GM19238 (cell line): ENCODE results near the gene OR4M1.
"Not testable (repeated sequence)": the region's sequence is repeated elsewhere in the genome, so short reads cannot be mapped to it uniquely, and the experiment has no call there.

Experiments used
- DNase-seq: peaks from one replicate; pipeline ENCODE4 v3.0.0; 2011; ENCODE audit warnings: low spot score; ENCODE audit not compliant: insufficient read length

OR4M1 gene, protein sequence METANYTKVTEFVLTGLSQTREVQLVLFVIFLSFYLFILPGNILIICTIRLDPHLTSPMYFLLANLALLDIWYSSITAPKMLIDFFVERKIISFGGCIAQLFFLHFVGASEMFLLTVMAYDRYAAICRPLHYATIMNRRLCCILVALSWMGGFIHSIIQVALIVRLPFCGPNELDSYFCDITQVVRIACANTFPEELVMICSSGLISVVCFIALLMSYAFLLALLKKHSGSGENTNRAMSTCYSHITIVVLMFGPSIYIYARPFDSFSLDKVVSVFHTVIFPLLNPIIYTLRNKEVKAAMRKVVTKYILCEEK

GRCh38 chr14:19773204-19773603 lies at the start of gene OR4M1:
Gene OR4M1 (plus strand): TSS chr14:19773504. CDS start chr14:19780323, 6,819 bp downstream.
- not testable (repeated sequence) for DNase-seq

DNA sequence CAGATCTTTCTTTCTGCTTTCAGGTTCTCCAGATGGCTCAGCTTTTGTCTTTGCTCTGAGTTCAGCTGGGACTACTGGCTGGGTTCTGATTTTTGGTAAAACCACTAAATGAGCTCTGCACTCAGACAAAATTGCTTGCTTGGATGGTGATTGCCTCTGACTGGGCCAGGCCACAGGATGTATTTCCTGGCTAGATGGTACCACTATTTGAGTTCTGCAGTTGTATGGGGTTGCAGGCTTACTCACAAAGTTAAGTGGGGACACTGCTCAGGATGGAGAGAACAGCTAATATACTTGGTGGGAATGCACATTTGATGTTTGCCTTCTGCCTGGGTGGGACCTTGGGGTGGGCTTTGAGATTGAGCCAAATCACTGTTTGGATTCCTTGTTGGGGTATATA lies 43.9 kb upstream of the OR4M1 start:
- DNase-seq, result no peak

DNA sequence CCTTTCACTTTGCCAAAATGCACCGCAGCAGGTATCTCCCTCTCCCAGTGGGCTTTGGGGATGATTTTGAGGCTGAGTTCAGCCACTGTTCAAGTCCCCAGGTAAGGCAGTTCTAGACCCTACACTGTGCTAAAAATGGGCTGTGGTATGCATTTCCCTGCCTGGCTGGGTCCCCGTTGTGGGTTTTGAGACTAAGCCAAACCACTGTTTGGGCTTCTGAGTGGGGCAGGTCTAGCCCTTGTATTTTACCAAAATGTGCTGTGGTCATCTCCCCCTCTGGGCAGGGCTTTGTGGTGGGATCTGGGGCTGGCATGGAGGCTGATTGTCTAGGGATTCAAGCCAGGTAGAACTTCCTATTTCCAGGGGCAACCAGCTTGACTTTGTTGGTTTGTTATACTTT lies 43.5 kb upstream of the OR4M1 start:
- DNase-seq, result no peak

- DNase-seq, result not testable (repeated sequence)
Observed at GRCh38 chr14:19733893-19734292, 39.4 kb upstream of the OR4M1 start.

- no peak for DNase-seq
Observed at GRCh38 chr14:19743256-19743655, 30.0 kb upstream of the OR4M1 start, which contains the start of gene OR4Q3. Gene OR4Q3 (plus strand): TSS chr14:19743571.

DNA sequence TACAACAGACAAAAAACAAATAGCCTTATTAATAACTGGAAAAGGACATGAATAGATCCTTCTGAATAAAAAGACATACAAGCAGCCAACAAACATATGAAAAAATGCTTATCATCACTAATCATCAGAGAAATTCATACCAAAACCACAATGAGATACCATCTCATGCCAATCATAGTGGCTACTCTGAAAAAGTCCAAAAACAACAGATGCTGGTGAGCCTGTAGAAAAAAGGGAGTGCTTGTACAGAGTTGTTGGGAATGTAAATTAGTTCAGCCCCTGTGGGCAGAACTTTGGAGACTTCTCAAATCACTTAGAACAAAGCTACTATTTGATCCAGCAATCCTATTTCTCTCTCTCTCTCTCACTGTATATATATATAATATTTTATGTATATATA lies 21.0 kb upstream of the OR4M1 start:
- DNase-seq, result not testable (repeated sequence)

- DNase-seq, result no peak
Observed at GRCh38 chr14:19754172-19754571, 19.1 kb upstream of the OR4M1 start.

GRCh38 chr14:19771491-19771890 lies 1.8 kb upstream of the OR4M1 start:
- not testable (repeated sequence) for DNase-seq

DNA sequence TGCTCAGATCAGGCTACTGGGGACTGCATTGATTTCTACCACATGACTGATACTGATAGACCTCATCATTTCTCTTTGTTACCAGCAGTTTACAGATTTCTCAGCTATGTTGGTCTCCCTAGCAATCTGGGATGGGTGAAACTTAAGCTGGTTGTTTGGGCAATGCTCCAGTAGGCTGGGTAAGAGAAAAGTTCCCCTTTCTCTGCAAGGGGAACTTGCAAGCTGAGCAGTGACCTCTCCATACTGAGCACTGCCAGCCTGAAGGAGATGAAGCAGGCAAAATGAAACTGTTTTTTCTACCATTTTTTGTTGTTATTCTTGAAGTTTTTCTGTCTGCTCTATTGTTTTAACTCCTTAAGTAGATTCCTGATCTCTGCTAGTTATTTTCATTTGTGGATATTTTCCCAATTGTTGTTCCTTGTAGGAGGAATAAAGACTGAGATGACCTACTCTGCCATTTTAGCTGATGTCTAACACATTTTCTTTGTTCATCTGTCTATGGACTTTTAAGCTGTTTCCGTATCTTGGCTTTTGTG lies 1.3 kb upstream of the OR4M1 start:
- DNase-seq, result no peak

DNA sequence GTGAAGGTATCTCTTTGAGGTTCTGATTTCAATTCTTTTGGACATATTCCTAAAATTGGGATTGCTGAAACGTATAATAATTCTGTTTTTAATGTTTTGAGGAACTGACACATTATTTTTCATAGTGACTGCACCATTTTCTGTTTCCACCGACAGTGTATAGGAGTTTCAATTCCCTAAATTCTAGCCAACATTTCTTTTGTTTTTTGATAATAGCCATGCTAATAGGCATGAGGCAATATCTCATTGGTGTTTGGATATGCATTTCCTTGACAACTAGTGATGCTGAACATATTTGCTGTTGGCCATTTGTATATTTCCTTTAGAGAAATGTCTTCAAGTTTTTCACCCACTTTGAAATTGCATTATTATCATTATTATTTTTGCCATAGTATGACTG lies 850 bp upstream of the OR4M1 start:
- DNase-seq, result not testable (repeated sequence)

GRCh38 chr14:19775587-19775986 lies 2.3 kb downstream of the OR4M1 start:
- DNase-seq, result no peak

DNA sequence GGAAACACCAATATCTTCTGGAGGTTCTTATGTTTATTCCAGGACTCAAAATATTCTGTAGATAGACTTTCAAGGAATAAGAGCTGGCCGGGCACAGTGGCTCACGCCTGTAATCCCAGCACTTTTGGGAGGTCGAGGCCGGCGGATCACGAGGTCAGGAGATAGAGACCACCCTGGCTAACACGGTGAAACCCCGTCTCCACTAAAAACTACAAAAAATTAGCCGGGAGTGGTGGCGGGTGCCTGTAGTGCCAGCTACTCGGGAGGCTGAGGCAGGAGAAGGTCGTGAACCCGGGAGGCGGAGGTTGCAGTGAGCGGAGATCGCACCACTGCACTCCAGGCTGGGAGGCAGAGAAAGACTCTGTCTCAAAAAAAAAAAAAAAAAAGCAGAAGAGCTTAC lies 12.5 kb downstream of the OR4M1 start:
- DNase-seq, result not testable (repeated sequence)

- not testable (repeated sequence) for DNase-seq
Observed at GRCh38 chr14:19787318-19787717, 14.0 kb downstream of the OR4M1 start.

GRCh38 chr14:19788150-19788549 lies 14.8 kb downstream of the OR4M1 start:
- DNase-seq, result not testable (repeated sequence)

DNA sequence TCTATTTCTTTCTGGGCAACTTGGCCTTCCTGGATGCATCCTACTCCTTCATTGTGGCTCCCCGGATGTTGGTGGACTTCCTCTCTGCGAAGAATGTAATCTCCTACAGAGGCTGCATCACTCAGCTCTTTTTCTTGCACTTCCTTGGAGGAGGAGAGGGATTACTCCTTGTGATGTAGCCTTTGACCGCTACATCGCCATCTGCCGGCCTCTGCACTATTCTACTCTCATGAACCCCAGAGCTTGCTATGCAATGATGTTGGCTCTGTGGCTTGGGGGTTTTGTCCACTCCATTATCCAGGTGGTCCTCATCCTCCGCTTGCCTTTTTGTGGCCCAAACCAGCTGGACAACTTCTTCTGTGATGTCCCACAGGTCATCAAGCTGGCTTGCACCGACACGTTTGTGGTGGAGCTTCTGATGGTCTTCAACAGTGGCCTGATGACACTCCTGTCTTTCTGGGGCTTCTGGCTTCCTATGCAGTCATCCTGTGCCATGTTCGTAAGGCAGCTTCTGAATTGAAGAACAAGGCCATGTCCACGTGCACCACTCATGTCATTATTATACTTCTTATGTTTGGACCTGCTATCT lies 23.3 kb downstream of the OR4M1 start:
- not testable (repeated sequence) for DNase-seq

GRCh38 chr14:19799880-19800279 lies 26.6 kb downstream of the OR4M1 start:
- DNase-seq, result no peak

GRCh38 chr14:19800282-19801117 lies 27.2 kb downstream of the OR4M1 start:
- DNase-seq, result no peak

DNA sequence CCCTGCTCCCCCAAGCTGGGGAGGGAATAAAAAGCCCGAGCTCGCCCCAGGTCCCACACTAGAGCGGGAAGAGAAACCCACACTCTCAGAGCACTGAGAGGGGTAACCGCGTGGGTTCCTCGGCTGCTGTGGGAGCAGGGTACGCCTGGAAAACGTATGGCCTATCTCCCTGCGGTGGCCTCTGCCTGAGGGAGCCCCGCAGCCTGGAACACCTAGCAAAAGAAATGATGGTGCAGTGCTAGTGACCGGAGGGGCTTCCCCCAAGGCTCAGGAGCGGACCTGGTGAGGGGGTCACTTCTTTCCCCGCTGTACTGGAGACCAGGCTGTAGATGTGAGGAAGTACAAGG lies 27.8 kb downstream of the OR4M1 start:
- no peak for DNase-seq

DNA sequence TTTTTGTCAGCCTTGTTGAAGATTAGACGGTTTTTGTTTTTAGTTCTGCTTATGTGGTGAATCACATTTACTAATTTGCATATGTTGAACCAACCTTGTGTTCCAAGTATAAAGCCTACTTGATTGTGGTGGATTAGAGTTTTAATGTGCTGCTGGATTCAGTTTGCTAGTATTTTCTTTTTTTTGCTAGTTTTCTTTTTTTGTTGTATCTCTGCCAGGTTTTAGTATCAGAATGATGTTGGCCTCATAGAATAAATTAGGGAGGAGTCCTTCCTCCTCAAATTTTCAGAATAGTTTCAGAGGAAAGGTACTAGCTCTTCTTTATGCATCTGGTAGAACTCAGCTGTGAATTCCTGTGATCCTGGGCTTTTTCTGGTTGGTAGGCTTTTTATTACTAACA lies 30.2 kb downstream of the OR4M1 start, which contains the start of gene OR4N2:
Gene OR4N2 (plus strand): TSS at position 301 of the 400 bp plus-strand sequence. CDS start 23,679 bp downstream, outside the sequence.
- not testable (repeated sequence) for DNase-seq

DNA sequence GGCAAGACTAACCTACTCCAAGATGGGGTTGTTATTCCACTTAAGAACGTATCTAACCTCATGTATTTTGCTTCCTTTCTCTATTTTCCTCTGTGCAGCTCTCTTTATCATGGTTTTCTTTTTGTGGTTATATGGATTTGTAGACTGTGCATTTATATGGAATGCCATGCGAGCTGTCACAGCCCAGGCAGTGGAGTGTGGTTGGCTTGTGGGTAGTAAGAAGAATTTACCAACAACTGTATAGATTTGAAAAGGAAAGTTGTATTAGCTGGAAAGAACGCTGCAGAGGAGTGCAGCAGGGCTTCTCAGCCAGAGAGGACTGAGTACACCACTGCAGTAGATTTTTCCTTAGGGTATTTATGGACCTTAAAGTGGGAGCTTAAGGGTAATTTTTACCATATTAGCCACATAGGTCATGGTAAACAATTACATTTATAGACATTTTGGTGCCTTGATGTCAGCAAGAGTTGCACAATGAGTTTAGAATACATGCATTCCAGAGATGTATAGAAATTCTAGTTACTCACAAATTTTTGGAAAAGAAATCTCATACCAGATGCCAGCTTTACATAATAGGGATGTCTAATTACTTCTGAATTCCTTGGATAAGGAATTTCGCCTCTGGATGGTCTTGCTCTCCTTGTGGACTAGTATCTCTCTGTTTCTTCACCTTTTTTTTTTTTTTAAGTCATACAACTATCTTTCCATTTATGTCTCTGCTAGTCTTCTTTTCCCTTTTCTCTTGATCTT lies 40.0 kb downstream of the OR4M1 start:
- not testable (repeated sequence) for DNase-seq

GRCh38 chr14:19819879-19820278 lies 46.6 kb downstream of the OR4M1 start:
- DNase-seq, result not testable (repeated sequence)
